Fibroblast of villous mesenchyme (primary cell): ENCODE results near the gene ITGBL1. TPM values are rescaled to one million over a fixed set of nuclear protein-coding genes. Genes with fewer than 3 reads are reported as not detected.
A peak's percentile ranks its signal among the peaks of the same experiment; 100 is the strongest.

Source experiments
- DNase-seq: peaks from one replicate; pipeline ENCODE4 v3.0.0-alpha.2; 2010; ENCODE audit warnings: low read depth
- H3K4me3 ChIP-seq: 2 replicates; pipeline ENCODE4 v1.5.1; 2011; ENCODE audit warnings: low read depth, mild to moderate bottlenecking, low read length
- CTCF ChIP-seq: IDR thresholded peaks from 2 replicates; pipeline ENCODE4 v1.5.1; 2012; ENCODE audit warnings: low read depth, mild to moderate bottlenecking, low read length; ENCODE audit not compliant: insufficient read depth
- total RNA-seq: library from RNA; depleted of rRNA; stranded (reverse); fragments of >200 nt; gene quantifications from 2 replicates; pipeline ENCODE4 v1.2.3, GENCODE V29; 2012

ITGBL1 gene
- total RNA-seq, 1 donor: 21.2 TPM

GRCh38 chr13:101450749-101451130, 1.7 kb upstream of the ITGBL1 start:
- H3K4me3 ChIP-seq: no peak overlapping the region
- DNase-seq: no peak
- TF ChIP-seq CTCF: no peak

DNA sequence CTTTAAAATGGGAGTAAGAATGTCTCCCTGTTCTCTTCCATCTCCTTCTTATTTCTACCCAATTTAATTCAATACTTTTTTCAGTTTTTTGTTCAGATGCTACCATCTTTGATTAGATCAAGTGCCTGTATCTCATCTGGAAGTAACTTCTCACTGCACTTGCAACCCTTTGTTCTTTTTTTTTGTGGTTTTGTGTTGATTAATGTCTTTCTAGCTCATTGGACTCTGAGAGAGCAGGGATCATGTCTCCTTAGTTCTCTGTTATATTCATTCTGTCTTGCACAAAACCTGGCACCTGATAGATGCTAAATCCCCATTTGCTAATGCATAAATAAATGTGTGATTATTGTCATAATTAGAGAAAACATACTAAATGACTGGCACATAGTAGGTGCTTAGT, 834 bp upstream of the ITGBL1 start:
- no peak for DNase-seq
- no peak for TF ChIP-seq CTCF

GRCh38 chr13:101453784-101454201, 1.3 kb downstream of the ITGBL1 start:
- no peak for DNase-seq
- peak; percentile 39 for TF ChIP-seq CTCF
- peak overlapping the region; percentile 71 for H3K4me3 ChIP-seq

More for the DNA sequence above, 834 bp upstream of the ITGBL1 start:
- no peak overlapping the region for H3K4me3 ChIP-seq

DNA sequence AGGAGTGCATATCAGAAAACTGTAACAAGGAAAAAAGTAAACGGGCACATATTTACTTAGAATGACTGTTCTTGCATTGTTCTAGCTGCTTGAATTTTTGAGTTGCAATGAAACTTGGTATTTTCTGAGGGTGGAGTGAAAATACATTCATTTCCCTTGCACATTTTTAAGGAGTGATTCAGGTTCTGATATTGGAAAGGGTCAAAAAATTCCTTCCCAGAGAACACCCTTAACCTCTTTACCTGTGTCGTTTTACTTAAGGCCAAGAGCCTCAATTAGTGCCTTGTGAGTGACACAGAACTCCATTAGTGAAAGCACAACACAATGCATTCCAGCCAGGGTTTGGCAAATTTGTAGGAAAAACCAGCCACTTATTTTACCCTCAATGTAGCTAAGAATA, 2.3 kb downstream of the ITGBL1 start:
- no peak for DNase-seq
- no peak for TF ChIP-seq CTCF
- peak overlapping the region; percentile 3 for H3K4me3 ChIP-seq

GRCh38 chr13:101455863-101456262, 3.4 kb downstream of the ITGBL1 start:
- peak; percentile 90 for DNase-seq
- no peak for TF ChIP-seq CTCF
- no peak overlapping the region for H3K4me3 ChIP-seq

- H3K4me3 ChIP-seq: no peak overlapping the region
- no peak for DNase-seq
- no peak for TF ChIP-seq CTCF
Measured at GRCh38 chr13:101457176-101457575, 4.7 kb downstream of the ITGBL1 start.

- no peak overlapping the region for H3K4me3 ChIP-seq
- DNase-seq: no peak
- no peak for TF ChIP-seq CTCF
Measured at GRCh38 chr13:101465877-101466276, 13.4 kb downstream of the ITGBL1 start.
